Ascending aorta (tissue), 2 donors: ENCODE measurements around the gene GLO1. TPM values are rescaled to one million over a fixed set of nuclear protein-coding genes. Genes with fewer than 3 reads are reported as not detected.

ENCODE experiments used
- DNase-seq, 2 donors: peaks; one replicate each; pipeline ENCODE4 v3.0.0-alpha.2; 2019; ENCODE audit warnings: low spot score in 2 of 2
- H3K27ac ChIP-seq, 2 donors: fragments of 200-600 bp; sonication (generic); one replicate each; pipeline ENCODE4 v1.5.1; 2016 to 2017; ENCODE audit warnings: mild to moderate bottlenecking in 1 of 2
- H3K27me3 ChIP-seq: fragments of 200-600 bp; sonication (generic); one replicate; pipeline ENCODE4 v1.5.1; 2017
- H3K36me3 ChIP-seq, 2 donors: fragments of 200-600 bp; sonication (generic); one replicate each; pipeline ENCODE4 v1.5.1; 2016
- H3K4me1 ChIP-seq, 2 donors: fragments of 200-600 bp; sonication (generic); one replicate each; pipeline ENCODE4 v1.5.1; 2016 to 2017; ENCODE audit warnings: mild to moderate bottlenecking in 1 of 2
- H3K4me3 ChIP-seq, 2 donors: fragments of 200-600 bp; sonication (generic); one replicate each; pipeline ENCODE4 v1.5.1; 2016 to 2017; ENCODE audit warnings: mild to moderate bottlenecking in 1 of 2
- H3K9me3 ChIP-seq, 2 donors: fragments of 200-600 bp; sonication (generic); one replicate each; pipeline ENCODE4 v1.5.1; 2016
- intact Hi-C: fragments of 100-400 bp; cut with DNase I; formaldehyde crosslinking; loops from one replicate; pipeline ENCODE4 v1.15.1; 2023
- total RNA-seq: library from RNA; depleted of rRNA; stranded (reverse); fragments of >200 nt; gene quantifications from one replicate; pipeline ENCODE4 v1.1.0, GENCODE V29; 2016
- TF ChIP-seq, protein P1 (sequence below), 3 experiments: fragments of 200-600 bp in 2 of 3; fragments of 450-650 bp in 1 of 3; sonication (generic) in 2 of 3; IDR thresholded peaks; one replicate each; pipeline ENCODE4 v1.5.1; 2016 to 2019; ENCODE audit warnings: antibody characterized with exemption in 3 of 3, mild to moderate bottlenecking in 1 of 3, moderate library complexity in 1 of 3

Gene GLO1
- total RNA-seq, 1 donor from 2014 or later, result 32.6 TPM

- Histone ChIP-seq H3K4me1 (no peaks in the 10 kb centered on the region), H3K4me3 (no peak overlapping the region), H3K27ac (no peak overlapping the region), H3K27me3 (no peaks in the 10 kb centered on the region), H3K9me3 (no peaks in the 10 kb centered on the region), H3K36me3 (peaks cover 0 to 2% of the 10 kb centered on the region in 2 donors)
- intact Hi-C loops, result no loop called here
- DNase-seq, result no peak
- TF ChIP-seq, protein P1, sequence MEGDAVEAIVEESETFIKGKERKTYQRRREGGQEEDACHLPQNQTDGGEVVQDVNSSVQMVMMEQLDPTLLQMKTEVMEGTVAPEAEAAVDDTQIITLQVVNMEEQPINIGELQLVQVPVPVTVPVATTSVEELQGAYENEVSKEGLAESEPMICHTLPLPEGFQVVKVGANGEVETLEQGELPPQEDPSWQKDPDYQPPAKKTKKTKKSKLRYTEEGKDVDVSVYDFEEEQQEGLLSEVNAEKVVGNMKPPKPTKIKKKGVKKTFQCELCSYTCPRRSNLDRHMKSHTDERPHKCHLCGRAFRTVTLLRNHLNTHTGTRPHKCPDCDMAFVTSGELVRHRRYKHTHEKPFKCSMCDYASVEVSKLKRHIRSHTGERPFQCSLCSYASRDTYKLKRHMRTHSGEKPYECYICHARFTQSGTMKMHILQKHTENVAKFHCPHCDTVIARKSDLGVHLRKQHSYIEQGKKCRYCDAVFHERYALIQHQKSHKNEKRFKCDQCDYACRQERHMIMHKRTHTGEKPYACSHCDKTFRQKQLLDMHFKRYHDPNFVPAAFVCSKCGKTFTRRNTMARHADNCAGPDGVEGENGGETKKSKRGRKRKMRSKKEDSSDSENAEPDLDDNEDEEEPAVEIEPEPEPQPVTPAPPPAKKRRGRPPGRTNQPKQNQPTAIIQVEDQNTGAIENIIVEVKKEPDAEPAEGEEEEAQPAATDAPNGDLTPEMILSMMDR (IDR thresholded peaks at IDR 0.05), result no peak
Observed at GRCh38 chr6:38656896-38657295, 46.0 kb downstream of the GLO1 start.

DNA sequence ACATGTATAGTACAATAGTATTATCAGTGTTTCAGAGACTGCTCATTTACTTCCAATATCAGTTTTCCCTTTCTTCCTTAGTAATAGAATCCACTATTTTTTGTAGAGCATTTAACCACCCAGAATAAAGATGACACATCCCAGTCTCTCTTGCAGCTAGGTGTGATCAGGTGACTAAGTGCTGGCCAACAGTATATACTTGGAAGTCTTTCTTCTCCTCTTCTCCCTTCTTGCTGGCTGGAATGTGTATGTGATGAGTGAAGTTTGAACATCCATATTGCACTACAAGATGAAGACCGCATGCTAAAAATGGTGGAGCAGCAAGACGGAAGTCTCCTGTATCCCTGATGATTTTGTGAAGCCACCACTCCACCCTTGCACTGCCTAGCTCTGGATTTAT is 48.7 kb downstream of the GLO1 start:
- Histone ChIP-seq H3K27me3 (no peaks in the 10 kb centered on the region), H3K27ac (no peak overlapping the region), H3K4me1 (no peaks in the 10 kb centered on the region), H3K4me3 (no peak overlapping the region), H3K9me3 (no peaks in the 10 kb centered on the region), H3K36me3 (peaks cover 0 to 5% of the 10 kb centered on the region in 2 donors)
- no peak for DNase-seq
- TF ChIP-seq, protein P1 (IDR thresholded peaks at IDR 0.05), result no peak
- intact Hi-C loops, result no loop called here

- no peaks in the 10 kb centered on the region for H3K4me1 ChIP-seq
- H3K27ac ChIP-seq, result no peak overlapping the region
- no peaks in the 10 kb centered on the region for H3K27me3 ChIP-seq
- TF ChIP-seq, protein P1 (IDR thresholded peaks at IDR 0.05), result no peak
- no peak overlapping the region for H3K4me3 ChIP-seq
- peaks cover 0 to 3% of the 10 kb centered on the region in 2 donors for H3K36me3 ChIP-seq
- DNase-seq, result no peak
- intact Hi-C loops, result no loop called here
- no peaks in the 10 kb centered on the region for H3K9me3 ChIP-seq
Observed at GRCh38 chr6:38651121-38651784, 51.7 kb downstream of the GLO1 start.

DNA sequence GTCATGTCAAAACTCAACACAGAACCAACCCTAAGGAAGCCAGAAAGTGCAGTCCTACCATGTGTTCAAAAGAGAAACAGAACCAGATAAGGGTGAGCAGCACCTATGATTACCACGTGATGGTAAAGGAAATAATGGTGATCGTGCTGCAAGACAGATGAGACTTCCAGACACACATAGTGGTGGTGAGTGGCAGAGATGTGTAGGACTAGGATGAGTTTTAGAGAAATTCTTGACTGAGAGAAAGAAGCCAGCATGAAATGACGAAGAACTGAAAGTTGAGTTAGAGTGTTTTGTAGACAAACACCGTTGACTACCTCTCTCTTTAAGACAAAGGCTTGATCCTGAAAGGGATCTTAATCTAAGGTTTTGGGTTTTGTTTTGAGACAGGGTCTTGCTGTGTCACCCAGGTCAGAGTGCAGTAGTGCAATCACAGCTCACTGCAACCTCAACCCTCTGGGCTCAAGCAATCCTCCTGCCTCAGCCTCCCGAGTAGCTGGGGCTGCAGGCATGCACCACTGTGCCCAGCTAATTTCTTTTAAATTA is 52.7 kb downstream of the GLO1 start:
- Histone ChIP-seq H3K27me3 (no peaks in the 10 kb centered on the region), H3K36me3 (peaks cover 0 to 3% of the 10 kb centered on the region in 2 donors), H3K4me3 (no peak overlapping the region), H3K9me3 (no peaks in the 10 kb centered on the region), H3K27ac (no peak overlapping the region), H3K4me1 (no peaks in the 10 kb centered on the region)
- intact Hi-C loops, result no loop called here
- TF ChIP-seq, protein P1 (IDR thresholded peaks at IDR 0.05), result no peak
- DNase-seq, result no peak

GRCh38 chr6:38649744-38650143 is 53.2 kb downstream of the GLO1 start:
- Histone ChIP-seq H3K4me3 (no peak overlapping the region), H3K4me1 (no peaks in the 10 kb centered on the region), H3K27me3 (no peaks in the 10 kb centered on the region), H3K27ac (no peak overlapping the region), H3K9me3 (no peaks in the 10 kb centered on the region), H3K36me3 (peaks cover 0 to 3% of the 10 kb centered on the region in 2 donors)
- TF ChIP-seq, protein P1 (IDR thresholded peaks at IDR 0.05), result no peak
- DNase-seq, result no peak
- intact Hi-C loops, result no loop called here
